Loucy (cell line): ENCODE data around the gene PTPRF.

Source experiments
- EZH2phosphoT487 ChIP-seq: fragments of 200-600 bp; IDR thresholded peaks from 2 replicates; pipeline ENCODE4 v1.6.1; 2018; ENCODE audit warnings: antibody characterized with exemption, mild to moderate bottlenecking, moderate library complexity, borderline replicate concordance
- TF ChIP-seq, protein P1 (sequence below): fragments of 200-600 bp; sonication (generic); conservative IDR thresholded peaks from 2 replicates; pipeline ENCODE4 v1.5.1; 2014; ENCODE audit warnings: mild to moderate bottlenecking, antibody characterized with exemption, low read length

DNA sequence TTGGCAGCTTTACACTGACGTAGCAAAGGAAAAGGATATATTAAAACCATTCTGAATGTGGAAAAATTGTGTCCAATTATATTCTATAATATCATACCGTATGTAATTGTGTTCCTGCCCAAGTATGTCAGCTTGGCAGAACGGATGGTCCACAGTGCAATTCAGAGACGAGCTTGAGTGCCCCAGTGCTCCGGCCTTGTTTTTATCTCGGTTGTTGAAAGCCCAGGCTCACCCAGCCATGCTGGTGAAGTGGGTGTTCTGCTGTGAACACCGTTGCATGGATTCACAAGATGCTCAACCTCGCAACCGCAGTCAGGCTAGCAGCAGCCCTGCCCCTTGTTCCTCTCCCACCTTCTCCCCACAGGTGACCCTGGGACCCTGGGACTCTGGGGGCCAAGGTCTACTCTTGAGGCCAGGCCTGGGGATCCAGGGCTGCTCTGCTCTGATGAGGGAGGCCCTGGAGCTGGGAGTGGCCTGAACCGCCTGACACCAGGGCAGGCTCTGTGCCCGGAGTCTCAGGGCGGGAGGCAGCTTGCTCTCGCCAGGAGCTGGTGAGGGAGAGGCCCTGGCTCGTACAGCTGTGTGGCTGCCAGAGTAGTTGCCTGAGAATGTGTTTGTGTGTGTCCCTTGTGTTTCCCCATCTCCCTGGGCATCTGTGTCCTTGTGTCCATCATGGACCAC, 11.2 kb downstream of the PTPRF start:
- TF ChIP-seq, protein P1, sequence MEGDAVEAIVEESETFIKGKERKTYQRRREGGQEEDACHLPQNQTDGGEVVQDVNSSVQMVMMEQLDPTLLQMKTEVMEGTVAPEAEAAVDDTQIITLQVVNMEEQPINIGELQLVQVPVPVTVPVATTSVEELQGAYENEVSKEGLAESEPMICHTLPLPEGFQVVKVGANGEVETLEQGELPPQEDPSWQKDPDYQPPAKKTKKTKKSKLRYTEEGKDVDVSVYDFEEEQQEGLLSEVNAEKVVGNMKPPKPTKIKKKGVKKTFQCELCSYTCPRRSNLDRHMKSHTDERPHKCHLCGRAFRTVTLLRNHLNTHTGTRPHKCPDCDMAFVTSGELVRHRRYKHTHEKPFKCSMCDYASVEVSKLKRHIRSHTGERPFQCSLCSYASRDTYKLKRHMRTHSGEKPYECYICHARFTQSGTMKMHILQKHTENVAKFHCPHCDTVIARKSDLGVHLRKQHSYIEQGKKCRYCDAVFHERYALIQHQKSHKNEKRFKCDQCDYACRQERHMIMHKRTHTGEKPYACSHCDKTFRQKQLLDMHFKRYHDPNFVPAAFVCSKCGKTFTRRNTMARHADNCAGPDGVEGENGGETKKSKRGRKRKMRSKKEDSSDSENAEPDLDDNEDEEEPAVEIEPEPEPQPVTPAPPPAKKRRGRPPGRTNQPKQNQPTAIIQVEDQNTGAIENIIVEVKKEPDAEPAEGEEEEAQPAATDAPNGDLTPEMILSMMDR, result no peak
- no peak for TF ChIP-seq EZH2phosphoT487
